Activated CD8-positive, alpha-beta T cell treated with anti-CD3 and anti-CD28 coated beads for 36 hours (primary cell): ENCODE data around the gene SFXN5. TPM values are rescaled to one million over a fixed set of nuclear protein-coding genes. Genes with fewer than 3 reads are reported as not detected.

Experiments
- ATAC-seq: fragments of 200-7000 bp; cut with Tn5 transposase; one replicate; pipeline ENCODE4 v1.10.0; 2021; ENCODE audit warnings: mild to moderate bottlenecking, moderate library complexity
- CTCF ChIA-PET: fragments of 350-600 bp; sonication (Branson Sonifier 250); formaldehyde crosslinking; loops from one replicate; lab custom pipeline; 2021; ENCODE audit warnings: antibody characterized with exemption; lab: Charles Lee
- POLR2A ChIA-PET: fragments of 350-600 bp; sonication (Branson Sonifier 250); formaldehyde crosslinking; loops from one replicate; lab custom pipeline; 2021; ENCODE audit warnings: antibody characterized with exemption; lab: Charles Lee
- DNase-seq: peaks from one replicate; pipeline ENCODE4 v3.0.0-alpha.2; 2020
- H3K27ac Mint-ChIP-seq: one replicate; pipeline ENCODE4 v1.8.0; 2021; ENCODE audit warnings: mild to moderate bottlenecking, mixed read lengths
- H3K27me3 Mint-ChIP-seq: one replicate; pipeline ENCODE4 v1.8.0; 2021; ENCODE audit warnings: mixed read lengths
- H3K36me3 Mint-ChIP-seq: one replicate; pipeline ENCODE4 v1.8.0; 2021; ENCODE audit warnings: low read depth, mixed read lengths
- H3K4me1 Mint-ChIP-seq: one replicate; pipeline ENCODE4 v1.8.0; 2021; ENCODE audit warnings: low read depth, mixed read lengths
- H3K4me3 Mint-ChIP-seq: one replicate; pipeline ENCODE4 v1.8.0; 2021; ENCODE audit warnings: mild to moderate bottlenecking, moderate library complexity, mixed read lengths
- H3K9me3 Mint-ChIP-seq: one replicate; pipeline ENCODE4 v1.8.0; 2021; ENCODE audit warnings: mixed read lengths
- CTCF ChIP-seq: fragments of 200-600 bp; IDR thresholded peaks from one replicate; pipeline ENCODE4 v1.8.0; 2022; ENCODE audit warnings: antibody characterized with exemption, mild to moderate bottlenecking
- intact Hi-C: fragments of 100-400 bp; cut with micrococcal nuclease; formaldehyde crosslinking; loops from one replicate; pipeline ENCODE4 v1.10.0; 2022
- total RNA-seq, 2 experiments: library from RNA; stranded (reverse); gene quantifications; one replicate each; pipeline ENCODE4 v1.2.3, GENCODE V29; 2021

Gene SFXN5
- total RNA-seq, 2 experiments from 2014 or later: 7.4 to 9.6 TPM

GRCh38 chr2:72959995-72960981, 111.2 kb downstream of the SFXN5 start:
- no peaks in the 10 kb centered on the region for H3K36me3 Mint-ChIP-seq
- intact Hi-C loops: no loop called here
- ChIA-PET POLR2A (no interaction called here), CTCF (interaction anchor here (1.1 kb wide), 1 partner anchor 13 kb away, joined by 4 read pairs; no protein-coding TSS in a partner anchor)
- no peak for TF ChIP-seq CTCF
- DNase-seq (no peak), ATAC-seq (no peak)
- no peaks in the 10 kb centered on the region for H3K27me3 Mint-ChIP-seq
- H3K4me1 Mint-ChIP-seq: no peaks in the 10 kb centered on the region
- no peak overlapping the region for H3K27ac Mint-ChIP-seq
- H3K4me3 Mint-ChIP-seq: no peak overlapping the region
- no peaks in the 10 kb centered on the region for H3K9me3 Mint-ChIP-seq

DNA sequence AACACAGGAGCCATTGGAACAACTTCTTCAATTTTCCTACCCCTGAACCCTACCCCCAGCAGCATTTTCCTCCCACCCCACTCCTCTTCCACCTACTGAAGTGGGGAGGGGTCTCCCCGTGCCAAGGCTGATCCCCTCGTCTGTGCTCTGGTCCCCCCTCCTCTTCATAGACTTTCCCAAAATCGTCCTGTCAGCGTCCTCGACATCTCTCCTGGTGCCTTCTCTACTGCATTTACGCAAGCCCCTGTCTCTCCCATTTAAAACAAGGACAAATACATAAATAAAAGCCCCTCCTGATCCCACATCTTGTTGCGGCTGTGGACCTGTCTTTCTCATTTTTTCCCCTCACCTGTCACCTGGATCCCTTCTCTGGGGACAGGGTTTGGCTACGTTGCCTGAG, 112.0 kb downstream of the SFXN5 start:
- H3K9me3 Mint-ChIP-seq: no peaks in the 10 kb centered on the region
- H3K27me3 Mint-ChIP-seq: no peaks in the 10 kb centered on the region
- H3K4me1 Mint-ChIP-seq: peaks cover 2% of the 10 kb centered on the region
- ATAC-seq (no peak), DNase-seq (no peak)
- no peak overlapping the region for H3K4me3 Mint-ChIP-seq
- intact Hi-C loops: no loop called here
- H3K36me3 Mint-ChIP-seq: no peaks in the 10 kb centered on the region
- TF ChIP-seq CTCF: no peak
- CTCF ChIA-PET: no interaction called here
- POLR2A ChIA-PET: no interaction called here
- no peak overlapping the region for H3K27ac Mint-ChIP-seq

GRCh38 chr2:72958542-72959385, 112.7 kb downstream of the SFXN5 start:
- no peaks in the 10 kb centered on the region for H3K27me3 Mint-ChIP-seq
- no peaks in the 10 kb centered on the region for H3K36me3 Mint-ChIP-seq
- CTCF ChIA-PET: no interaction called here
- intact Hi-C loops: no loop called here
- H3K9me3 Mint-ChIP-seq: no peaks in the 10 kb centered on the region
- TF ChIP-seq CTCF: no peak
- no peak for DNase-seq
- peak overlapping the region; percentile 5 for H3K27ac Mint-ChIP-seq
- POLR2A ChIA-PET: no interaction called here
- no peak for ATAC-seq
- peaks cover 7% of the 10 kb centered on the region for H3K4me1 Mint-ChIP-seq
- H3K4me3 Mint-ChIP-seq: no peak overlapping the region

- Mint-ChIP-seq H3K27me3 (no peaks in the 10 kb centered on the region), H3K27ac (no peak overlapping the region), H3K9me3 (no peaks in the 10 kb centered on the region), H3K4me1 (peaks cover 10% of the 10 kb centered on the region), H3K4me3 (no peak overlapping the region), H3K36me3 (no peaks in the 10 kb centered on the region)
- intact Hi-C loops: no loop called here
- ATAC-seq: no peak
- TF ChIP-seq CTCF: no peak
- ChIA-PET CTCF (interaction anchor here (2.4 kb wide), 1 partner anchor 17 kb away, joined by 9 read pairs; no protein-coding TSS in a partner anchor), POLR2A (no interaction called here)
- no peak for DNase-seq
Measured at GRCh38 chr2:72956936-72957335, 114.6 kb downstream of the SFXN5 start.
